ENCODE measurements around the gene JAKMIP1. TPM values are rescaled to one million over a fixed set of nuclear protein-coding genes. Genes with fewer than 3 reads are reported as not detected.

Gene JAKMIP1
- total RNA-seq, 1 experiment from 2014 or later = not detected

DNA sequence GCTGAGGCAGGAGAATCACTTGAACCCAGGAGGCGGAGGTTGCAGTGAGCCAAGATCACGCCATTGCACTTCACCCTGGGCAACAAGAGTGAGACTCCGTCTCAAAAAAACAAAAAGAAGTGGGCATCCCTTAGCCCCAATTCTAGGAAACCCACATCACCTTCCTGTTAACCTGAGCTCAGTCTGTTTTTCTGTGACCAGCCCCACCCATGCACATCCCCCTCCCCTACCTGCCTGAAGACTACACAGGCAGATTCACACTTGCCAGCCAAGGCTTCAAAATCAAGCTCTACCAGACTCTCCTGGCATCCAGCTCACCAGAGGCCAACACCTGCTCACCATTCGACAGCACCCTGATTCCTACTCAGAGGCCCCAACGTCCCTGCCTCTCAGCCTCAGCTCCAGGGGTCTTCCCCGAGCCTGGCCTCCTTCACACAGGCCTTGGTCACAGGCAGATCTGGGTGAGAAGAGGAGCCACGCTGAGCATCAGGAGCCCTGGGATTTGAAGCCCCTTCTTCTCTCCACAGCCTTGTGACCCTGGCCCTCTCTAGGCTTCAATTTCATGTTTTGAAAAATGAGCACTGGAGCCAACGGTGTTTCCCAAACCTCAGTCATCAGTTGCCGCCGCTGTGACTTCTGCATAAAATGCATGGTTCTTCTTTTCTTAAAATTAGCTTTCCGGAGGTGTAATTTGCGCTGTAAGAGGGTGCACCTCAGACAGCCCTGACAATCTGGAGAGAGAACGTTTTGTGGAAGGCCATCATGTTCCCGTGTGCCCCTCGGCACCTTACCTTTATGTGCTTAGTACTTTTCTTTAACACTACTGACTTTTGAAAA, 47.3 kb downstream of the JAKMIP1 start:
- Histone ChIP-seq H3K9me3 (ENCODE audit: control insufficient read depth in 1 of 2, insufficient read depth in 1 of 2, low read depth in 1 of 2, low read length in 2 of 2) (no peaks in the 10 kb centered on the region), H4K20me1 (ENCODE audit: insufficient read depth) (no peaks in the 10 kb centered on the region), H3K27ac (ENCODE audit: low read depth, low read length) (no peak overlapping the region), H3K79me2 (ENCODE audit: insufficient read depth, low read length) (no peaks in the 10 kb centered on the region), H3K4me1 (ENCODE audit: control insufficient read depth in 1 of 2, insufficient read depth in 2 of 2, low read length in 2 of 2) (no peaks in the 10 kb centered on the region), H3K4me2 (ENCODE audit: low read length) (no peak overlapping the region), H3K9me2 (ENCODE audit: insufficient read depth) (no peaks in the 10 kb centered on the region), H3K27me3 (ENCODE audit: insufficient read depth, low read length) (peaks cover 14% of the 10 kb centered on the region; the same call in 1 of the 2 replicates), H2AFZ (ENCODE audit: low read depth, low read length, poor library complexity, severe bottlenecking) (no peak overlapping the region), H3K9ac (ENCODE audit: low read length) (no peak overlapping the region), H3K36me3 (ENCODE audit: control insufficient read depth in 1 of 2, insufficient read depth in 2 of 2, low read length in 2 of 2) (no peaks in the 10 kb centered on the region), H3K4me3 (replicated peaks in 1 of 2; ENCODE audit: low read depth in 1 of 2, low read length in 2 of 2) (no peak overlapping the region)
- ATAC-seq = no peak
- CTCF ChIA-PET = no interaction called here
- POLR2A ChIA-PET = no interaction called here
- no peak for DNase-seq (ENCODE audit: low read depth, low spot score)
- BruUV-seq (replicated peaks) = no TSS peak
- intact Hi-C loops (cut with micrococcal nuclease) = no loop called here
- RAD21 ChIA-PET (ENCODE audit: low non-redundant PET in 1 of 2, low total read pairs in 2 of 2, uncharacterized antibody in 2 of 2, unreplicated experiment in 2 of 2) = no interaction called here
- no peak for TF ChIP-seq YY1 (IDR thresholded peaks at IDR 0.05; ENCODE audit: extremely low read depth, insufficient replicate concordance, low read depth, low read length)
- no peak for TF ChIP-seq EGR1 (IDR thresholded peaks at IDR 0.05; ENCODE audit: low read depth)
- TF ChIP-seq, protein P1, sequence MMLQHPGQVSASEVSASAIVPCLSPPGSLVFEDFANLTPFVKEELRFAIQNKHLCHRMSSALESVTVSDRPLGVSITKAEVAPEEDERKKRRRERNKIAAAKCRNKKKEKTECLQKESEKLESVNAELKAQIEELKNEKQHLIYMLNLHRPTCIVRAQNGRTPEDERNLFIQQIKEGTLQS (IDR thresholded peaks at IDR 0.05) = no peak
- TF ChIP-seq JUND (IDR thresholded peaks at IDR 0.05) = no peak
- no peak for TF ChIP-seq SRF (IDR thresholded peaks at IDR 0.05; ENCODE audit: low read depth)
- no peak for TF ChIP-seq POLR2A (IDR thresholded peaks at IDR 0.05; ENCODE audit: borderline replicate concordance, extremely low read depth, insufficient read depth, insufficient read length)
- TF ChIP-seq EZH2 (IDR thresholded peaks at IDR 0.05) = no peak
- TF ChIP-seq CBX3 (IDR thresholded peaks at IDR 0.05; ENCODE audit: low read depth) = no peak
- no peak for TF ChIP-seq TCF7L2 (IDR thresholded peaks at IDR 0.05; ENCODE audit: borderline replicate concordance, extremely low read depth, insufficient read depth, insufficient read length)
- TF ChIP-seq CEBPB (IDR thresholded peaks at IDR 0.05; ENCODE audit: low read depth) = no peak
- TF ChIP-seq, protein P2, sequence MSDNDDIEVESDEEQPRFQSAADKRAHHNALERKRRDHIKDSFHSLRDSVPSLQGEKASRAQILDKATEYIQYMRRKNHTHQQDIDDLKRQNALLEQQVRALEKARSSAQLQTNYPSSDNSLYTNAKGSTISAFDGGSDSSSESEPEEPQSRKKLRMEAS (IDR thresholded peaks at IDR 0.05) = no peak
- no peak for TF ChIP-seq RAD21 (IDR thresholded peaks at IDR 0.05; ENCODE audit: low read depth)
- no peak for TF ChIP-seq ZNF274 (IDR thresholded peaks at IDR 0.05; ENCODE audit: low read depth, low read length)
